Kidney (tissue), 14 donors: ENCODE results near the gene LRRC34. TPM values are rescaled to one million over a fixed set of nuclear protein-coding genes. Genes with fewer than 3 reads are reported as not detected.

Source experiments
- DNase-seq, 5 donors: peaks; one replicate each; pipeline ENCODE4 v3.0.0-alpha.2; 2013 to 2020
- FAIRE-seq: peaks from 2 replicates; lab custom pipeline; 2012; peaks lifted over from hg19 to GRCh38; lab: Jason Lieb, UNC
- H3K27ac ChIP-seq, 2 donors: one replicate each; pipeline ENCODE4 v1.7.0; 2013; ENCODE audit warnings: low read depth in 2 of 2, low read length in 2 of 2, inconsistent platforms in 1 of 2
- H3K27me3 ChIP-seq: one replicate; pipeline ENCODE4 v1.7.1; 2013; ENCODE audit warnings: low read length, inconsistent platforms; ENCODE audit not compliant: control insufficient read depth, insufficient read depth
- H3K36me3 ChIP-seq, 3 donors: one replicate each; pipeline versions ENCODE4 v1.7.0 to v1.7.1; 2013; ENCODE audit warnings: low read length in 3 of 3, control low read depth in 1 of 3, inconsistent platforms in 1 of 3; ENCODE audit not compliant: insufficient read depth in 3 of 3, control insufficient read depth in 2 of 3
- H3K4me1 ChIP-seq, 3 donors: one replicate each; pipeline versions ENCODE4 v1.7.0 to v1.7.1; 2013; ENCODE audit warnings: low read length in 3 of 3, inconsistent platforms in 1 of 3, low read depth in 1 of 3; ENCODE audit not compliant: control insufficient read depth in 2 of 3, insufficient read depth in 2 of 3
- H3K4me3 ChIP-seq, 3 donors: one replicate each; pipeline versions ENCODE4 v1.7.0 to v1.8.1; 2013; ENCODE audit warnings: low read length in 3 of 3, control low read depth in 1 of 3, inconsistent platforms in 1 of 3
- H3K9ac ChIP-seq, 3 donors: one replicate each; pipeline versions ENCODE4 v1.7.0 to v1.7.1; 2013; ENCODE audit warnings: low read length in 3 of 3, control low read depth in 1 of 3, inconsistent platforms in 1 of 3
- H3K9me3 ChIP-seq, 3 donors: one replicate each; pipeline versions ENCODE4 v1.7.0 to v1.7.1; 2013; ENCODE audit warnings: low read length in 3 of 3, control low read depth in 1 of 3, inconsistent platforms in 1 of 3; ENCODE audit not compliant: control insufficient read depth in 2 of 3, insufficient read depth in 1 of 3
- CTCF ChIP-seq: IDR thresholded peaks from 3 replicates; pipeline ENCODE4 v1.5.1; 2012; ENCODE audit warnings: mild to moderate bottlenecking, moderate library complexity, borderline replicate concordance; ENCODE audit not compliant: insufficient read depth; ENCODE audit errors: extremely low read depth
- intact Hi-C: fragments of 100-400 bp; cut with DNase I; formaldehyde crosslinking; loops from one replicate; pipeline ENCODE4 v1.11.1; 2022
- polyA plus RNA-seq: library from polyadenylated mRNA; stranded (reverse); fragments of 350-450 nt; fragmentation: Illumina TruSeq; extraction: RNeasy Lipid Tissue Mini Kit (QIAGEN cat#74804); gene quantifications from one replicate; pipeline ENCODE4 v1.2.3, GENCODE V29; 2014; ENCODE audit warnings: low read depth, low replicate concordance; ENCODE audit not compliant: insufficient read depth
- total RNA-seq: library from RNA; stranded (reverse); fragmentation: NEBNext Ultra II Directional; extraction: Animal tissue kit (Norgen Biotek cat#: 25700); gene quantifications from one replicate; pipeline ENCODE4 v1.2.1, GENCODE V29; 2021
- donor health status: control.
- donor health status: control.
- donor health status: control.
- donor health status: control.
- donor health status: control.
- donor health status: DM: yes; HTN: yes; CAD: no.
- donor health status: Normal renal cell carcinoma (clear cell type).

LRRC34 gene
- total and polyA plus RNA-seq, 2 donors from 2014 or later: 4.0 to 5.7 TPM

- no peaks in the 10 kb centered on the region for H3K9me3 ChIP-seq
- no peak overlapping the region for H3K9ac ChIP-seq
- H3K4me3 ChIP-seq: no peak overlapping the region
- no peak for FAIRE-seq
- DNase-seq: no peak
- H3K27ac ChIP-seq: no peak overlapping the region
- no peaks in the 10 kb centered on the region for H3K4me1 ChIP-seq
- no peaks in the 10 kb centered on the region for H3K27me3 ChIP-seq
- no peak for TF ChIP-seq CTCF
- intact Hi-C loops: no loop called here
- no peaks in the 10 kb centered on the region for H3K36me3 ChIP-seq
These were observed 9.8 kb upstream of the LRRC34 start for GRCh38 chr3:169822540-169822939.

- TF ChIP-seq CTCF: no peak
- no peaks in the 10 kb centered on the region for H3K9me3 ChIP-seq
- H3K36me3 ChIP-seq: no peaks in the 10 kb centered on the region
- H3K27me3 ChIP-seq: no peaks in the 10 kb centered on the region
- FAIRE-seq: no peak
- no peak for DNase-seq
- intact Hi-C loops: no loop called here
- no peak overlapping the region for H3K9ac ChIP-seq
- H3K27ac ChIP-seq: no peak overlapping the region
- H3K4me1 ChIP-seq: no peaks in the 10 kb centered on the region
- H3K4me3 ChIP-seq: no peak overlapping the region
These were observed 9.4 kb upstream of the LRRC34 start for GRCh38 chr3:169822091-169822490.

GRCh38 chr3:169818316-169818715 is 5.6 kb upstream of the LRRC34 start:
- TF ChIP-seq CTCF: no peak
- Histone ChIP-seq H3K36me3 (no peaks in the 10 kb centered on the region), H3K4me3 (no peak overlapping the region), H3K27me3 (no peaks in the 10 kb centered on the region), H3K9ac (no peak overlapping the region), H3K27ac (no peak overlapping the region), H3K4me1 (peaks cover 0 to under 1% (median 0%) of the 10 kb centered on the region in 3 donors), H3K9me3 (peaks cover 0 to 7% (median 0%) of the 10 kb centered on the region in 3 donors)
- DNase-seq (no peak), FAIRE-seq (no peak)
- intact Hi-C loops: no loop called here

- TF ChIP-seq CTCF: no peak
- DNase-seq (no peak), FAIRE-seq (no peak)
- Histone ChIP-seq H3K27me3 (no peaks in the 10 kb centered on the region), H3K36me3 (no peaks in the 10 kb centered on the region), H3K9me3 (peaks cover 0 to 7% (median 0%) of the 10 kb centered on the region in 3 donors), H3K9ac (no peak overlapping the region), H3K4me3 (no peak overlapping the region), H3K27ac (no peak overlapping the region), H3K4me1 (peaks cover 0 to 12% (median 5%) of the 10 kb centered on the region in 3 donors)
- intact Hi-C loops: no loop called here
These were observed 3.0 kb upstream of the LRRC34 start for GRCh38 chr3:169815590-169816150.
